Peyer's patch (tissue), 4 donors: Measurements from ENCODE around the gene TTLL12. TPM values are rescaled to one million over a fixed set of nuclear protein-coding genes. Genes with fewer than 3 reads are reported as not detected.

Source experiments
- DNase-seq, 3 donors: peaks; one replicate each; pipeline ENCODE4 v3.0.0-alpha.2; 2017 to 2019
- H3K27ac ChIP-seq, 4 donors: fragments of 200-600 bp; sonication (generic); one replicate each; pipeline ENCODE4 v1.5.1; 2016 to 2019
- H3K27me3 ChIP-seq, 2 donors: fragments of 200-600 bp; sonication (generic); one replicate each; pipeline ENCODE4 v1.5.1; 2019
- H3K36me3 ChIP-seq, 3 donors: fragments of 200-600 bp; sonication (generic); one replicate each; pipeline ENCODE4 v1.5.1; 2016 to 2019
- H3K4me1 ChIP-seq, 4 donors: fragments of 200-600 bp; sonication (generic); one replicate each; pipeline ENCODE4 v1.5.1; 2016 to 2019
- H3K4me3 ChIP-seq, 4 donors: fragments of 200-600 bp; sonication (generic); 1 replicate in 3 of 4; 2 replicates in 1 of 4; pipeline ENCODE4 v1.5.1; 2016 to 2019; ENCODE audit warnings: mild to moderate bottlenecking in 1 of 4
- H3K9me3 ChIP-seq, 4 donors: fragments of 200-600 bp; sonication (generic); one replicate each; pipeline ENCODE4 v1.5.1; 2016 to 2019; ENCODE audit warnings: mild to moderate bottlenecking in 1 of 4
- CTCF ChIP-seq, 6 experiments: fragments of 450-650 bp in 4 of 6; fragments of 200-600 bp in 2 of 6; sonication (generic) in 1 of 6; IDR thresholded peaks; one replicate each; pipeline ENCODE4 v1.5.1; 2017 to 2019; ENCODE audit warnings: antibody characterized with exemption in 6 of 6, mild to moderate bottlenecking in 3 of 6, moderate library complexity in 1 of 6
- POLR2A ChIP-seq, 2 donors: fragments of 450-650 bp; IDR thresholded peaks; one replicate each; pipeline ENCODE4 v1.5.1; 2017; ENCODE audit warnings: antibody characterized with exemption in 2 of 2, mild to moderate bottlenecking in 2 of 2, moderate library complexity in 2 of 2
- total RNA-seq, 4 donors: library from RNA; depleted of rRNA; stranded (reverse); fragments of >200 nt; gene quantifications; one replicate each; pipeline ENCODE4 v1.1.0, GENCODE V29; 2016

TTLL12 gene
- total RNA-seq, 4 donors from 2014 or later = 34.7 to 77.8 (median 58.2) TPM

GRCh38 chr22:43158778-43159483 is 28.0 kb downstream of the TTLL12 start:
- Histone ChIP-seq H3K9me3 (no peaks in the 10 kb centered on the region), H3K27ac (peak overlapping the region in 3 of 4 donors; percentile 23 to 52 (median 36)), H3K4me1 (peaks cover 0 to 61% (median 0%) of the 10 kb centered on the region in 4 donors), H3K36me3 (peaks cover 0 to 14% (median 0%) of the 10 kb centered on the region in 3 donors), H3K4me3 (no peak overlapping the region), H3K27me3 (no peaks in the 10 kb centered on the region)
- TF ChIP-seq POLR2A (IDR thresholded peaks at IDR 0.05) (no peak), CTCF (IDR thresholded peaks at IDR 0.05) (no peak)
- DNase-seq = no peak

DNA sequence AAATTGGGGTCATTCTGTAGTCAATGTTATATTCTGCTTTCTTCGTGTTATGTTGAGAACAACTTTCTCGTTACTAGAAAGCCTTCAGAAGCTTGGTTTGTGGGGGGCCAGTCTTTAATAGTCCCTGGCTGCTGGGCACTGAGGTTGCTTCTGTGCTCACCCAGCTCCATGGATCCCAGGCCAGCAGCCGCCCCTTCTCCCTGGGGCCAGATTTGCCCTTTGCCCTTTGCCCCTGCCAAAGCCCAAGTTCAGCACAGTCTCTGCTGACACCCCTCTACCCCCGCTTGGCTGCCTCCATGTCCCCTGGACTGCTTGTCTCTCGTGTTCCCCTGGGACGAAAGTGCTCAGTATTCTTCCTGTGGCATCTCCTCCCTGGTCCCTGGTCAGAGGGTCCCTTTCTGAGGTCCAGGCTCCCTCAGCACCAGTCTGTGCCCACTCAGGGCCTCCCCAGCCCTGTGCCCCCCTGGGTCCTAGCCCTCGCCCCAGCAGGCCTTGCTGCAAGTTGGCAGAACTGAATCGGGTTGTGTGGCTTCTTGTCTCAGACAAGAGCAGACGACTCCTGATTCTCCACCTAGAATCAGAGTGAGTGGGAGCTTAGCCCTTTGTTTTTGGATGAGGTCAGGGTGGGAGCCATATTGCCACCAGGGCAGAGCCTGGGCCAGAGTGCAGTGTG is 28.9 kb downstream of the TTLL12 start:
- TF ChIP-seq POLR2A (IDR thresholded peaks at IDR 0.05) (no peak), CTCF (IDR thresholded peaks at IDR 0.05) (no peak)
- Histone ChIP-seq H3K9me3 (no peaks in the 10 kb centered on the region), H3K4me3 (no peak overlapping the region), H3K27ac (no peak overlapping the region), H3K4me1 (peaks cover 0 to 54% (median 0%) of the 10 kb centered on the region in 4 donors), H3K27me3 (no peaks in the 10 kb centered on the region), H3K36me3 (peaks cover 0 to 14% (median 0%) of the 10 kb centered on the region in 3 donors)
- DNase-seq = no peak

DNA sequence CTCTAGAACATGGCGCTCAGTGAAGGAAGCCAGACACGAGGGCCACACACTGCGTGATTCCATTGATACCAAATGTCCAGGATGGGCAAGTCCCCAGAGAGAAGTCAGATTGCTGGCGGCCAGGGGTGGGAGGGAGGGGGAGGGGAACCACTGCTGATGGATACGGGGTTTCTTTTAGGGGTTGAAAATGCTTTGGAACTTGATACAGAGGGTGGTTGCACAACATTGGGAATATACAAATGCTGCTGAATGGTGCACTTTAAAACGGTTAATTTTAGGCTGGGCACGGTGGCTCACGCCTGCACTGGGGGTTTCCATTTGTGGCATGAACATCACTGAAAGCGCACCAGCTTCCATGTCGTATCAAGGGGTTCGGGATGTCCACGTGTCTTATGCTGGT is 30.5 kb downstream of the TTLL12 start:
- TF ChIP-seq CTCF (IDR thresholded peaks at IDR 0.05) (no peak), POLR2A (IDR thresholded peaks at IDR 0.05) (no peak)

DNA sequence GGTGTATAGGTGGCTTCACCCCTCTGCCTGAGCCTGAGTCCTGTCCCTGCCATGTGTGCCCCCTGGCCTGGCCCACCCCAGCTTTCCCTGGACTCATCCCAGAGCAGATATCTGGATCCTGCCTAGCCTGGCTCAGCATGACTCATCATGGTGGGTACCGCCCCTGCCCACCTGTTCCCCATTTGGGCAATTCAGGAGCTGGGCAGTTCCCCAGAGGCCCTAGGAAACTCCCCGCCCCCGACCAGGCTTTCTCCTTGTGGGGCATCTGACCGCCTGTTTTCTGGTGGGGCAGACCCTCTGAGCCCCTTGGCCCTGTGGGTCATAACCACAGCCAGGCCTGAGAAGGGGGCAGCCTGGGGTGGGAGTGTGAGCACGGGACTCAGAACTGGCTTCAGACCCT is 31.1 kb downstream of the TTLL12 start:
- DNase-seq = no peak
- Histone ChIP-seq H3K4me1 (peaks cover 0 to 57% (median 9%) of the 10 kb centered on the region in 4 donors), H3K4me3 (no peak overlapping the region), H3K27me3 (no peaks in the 10 kb centered on the region), H3K27ac (no peak overlapping the region), H3K36me3 (no peaks in the 10 kb centered on the region), H3K9me3 (no peaks in the 10 kb centered on the region)
- no peak for TF ChIP-seq CTCF (IDR thresholded peaks at IDR 0.05)
- TF ChIP-seq POLR2A (IDR thresholded peaks at IDR 0.05) = no peak

More for the DNA sequence above, 30.5 kb downstream of the TTLL12 start:
- Histone ChIP-seq H3K27me3 (no peaks in the 10 kb centered on the region), H3K36me3 (peaks cover 0 to 4% (median 0%) of the 10 kb centered on the region in 3 donors), H3K27ac (no peak overlapping the region), H3K4me1 (peaks cover 0 to 57% (median 7%) of the 10 kb centered on the region in 4 donors), H3K4me3 (no peak overlapping the region), H3K9me3 (no peaks in the 10 kb centered on the region)
- no peak for DNase-seq

- no peak for TF ChIP-seq CTCF (IDR thresholded peaks at IDR 0.05)
- no peak for TF ChIP-seq POLR2A (IDR thresholded peaks at IDR 0.05)
- Histone ChIP-seq H3K36me3 (no peaks in the 10 kb centered on the region), H3K27me3 (no peaks in the 10 kb centered on the region), H3K4me3 (no peak overlapping the region), H3K4me1 (peaks cover 0 to 53% (median 11%) of the 10 kb centered on the region in 4 donors), H3K9me3 (no peaks in the 10 kb centered on the region), H3K27ac (no peak overlapping the region)
- DNase-seq = no peak
Observed at GRCh38 chr22:43154887-43155536, 31.9 kb downstream of the TTLL12 start.
